ENCODE measurements around the gene IL18BP.

Gene IL18BP

GRCh38 chr11:71987521-71987920, 11.2 kb upstream of the IL18BP start:
- H3K27ac ChIP-seq: no peak overlapping the region
- no peak for TF ChIP-seq CTCF (conservative IDR thresholded peaks at IDR 0.05)
- no peak for TF ChIP-seq ZFX (IDR thresholded peaks at IDR 0.05)

GRCh38 chr11:71988050-71988449, 10.7 kb upstream of the IL18BP start:
- no peak overlapping the region for H3K27ac ChIP-seq

GRCh38 chr11:71990701-71991100, 8.0 kb upstream of the IL18BP start:
- no peak overlapping the region for H3K27ac ChIP-seq

More at GRCh38 chr11:71988050-71988449, 10.7 kb upstream of the IL18BP start:
- TF ChIP-seq ZFX (IDR thresholded peaks at IDR 0.05) (no peak), CTCF (conservative IDR thresholded peaks at IDR 0.05) (no peak)

GRCh38 chr11:71991494-71991893, 7.2 kb upstream of the IL18BP start:
- TF ChIP-seq CTCF (conservative IDR thresholded peaks at IDR 0.05) (no peak), ZFX (IDR thresholded peaks at IDR 0.05) (no peak)
- no peak overlapping the region for H3K27ac ChIP-seq

More at GRCh38 chr11:71990701-71991100, 8.0 kb upstream of the IL18BP start:
- TF ChIP-seq CTCF (conservative IDR thresholded peaks at IDR 0.05) (no peak), ZFX (IDR thresholded peaks at IDR 0.05) (no peak)

- no peak for TF ChIP-seq CTCF (conservative IDR thresholded peaks at IDR 0.05)
- TF ChIP-seq ZFX (IDR thresholded peaks at IDR 0.05): no peak
- H3K27ac ChIP-seq: no peak overlapping the region
Measured at GRCh38 chr11:71992136-71992730, 6.5 kb upstream of the IL18BP start.

- TF ChIP-seq CTCF (conservative IDR thresholded peaks at IDR 0.05): no peak
- no peak for TF ChIP-seq ZFX (IDR thresholded peaks at IDR 0.05)
- no peak overlapping the region for H3K27ac ChIP-seq
Measured at GRCh38 chr11:71994786-71995185, 3.9 kb upstream of the IL18BP start.

GRCh38 chr11:71995726-71996291, 2.9 kb upstream of the IL18BP start:
- TF ChIP-seq CTCF (conservative IDR thresholded peaks at IDR 0.05) (no peak), ZFX (IDR thresholded peaks at IDR 0.05) (no peak)
- no peak overlapping the region for H3K27ac ChIP-seq

All from C4-2B (cell line).